ENCODE data around the gene KITLG.
"Not testable (repeated sequence)": the region's sequence is repeated elsewhere in the genome, so short reads cannot be mapped to it uniquely, and the experiment has no call there.

KITLG gene
- total RNA-seq = 2.8 to 83.3 (median 6.1) reads per million in 18 experiments

- peak; percentile 61 to 75 for DNase-seq
Measured at GRCh38 chr12:88580051-88580871, at the start of gene KITLG. TSS of gene KITLG (minus strand) at chr12:88580471. CDS start at chr12:88580278, 193 bp downstream.

- no peak for DNase-seq
Measured at GRCh38 chr12:88628856-88629509, 48.7 kb upstream of the KITLG start.

- not testable (repeated sequence) for DNase-seq
Measured at GRCh38 chr12:88628035-88628434, 47.8 kb upstream of the KITLG start.

- no peak for DNase-seq
Measured at GRCh38 chr12:88627501-88627900, 47.2 kb upstream of the KITLG start.

GRCh38 chr12:88625356-88625755 lies 45.1 kb upstream of the KITLG start:
- no peak for DNase-seq

- DNase-seq = peak in 1 of 2 donors; percentile 47
Measured at GRCh38 chr12:88624911-88625310, 44.6 kb upstream of the KITLG start.

GRCh38 chr12:88623777-88624548 lies 43.7 kb upstream of the KITLG start:
- DNase-seq = no peak

- no peak for DNase-seq
Measured at GRCh38 chr12:88617352-88617751, 37.1 kb upstream of the KITLG start.

GRCh38 chr12:88615490-88615889 lies 35.2 kb upstream of the KITLG start:
- DNase-seq = no peak

- DNase-seq = no peak
Measured at GRCh38 chr12:88604646-88605045, 24.4 kb upstream of the KITLG start.

GRCh38 chr12:88600272-88600671 lies 20.0 kb upstream of the KITLG start:
- no peak for DNase-seq

- DNase-seq = no peak
Measured at GRCh38 chr12:88597365-88597764, 17.1 kb upstream of the KITLG start.

- no peak for DNase-seq
Measured at GRCh38 chr12:88595697-88596096, 15.4 kb upstream of the KITLG start.

- DNase-seq = no peak
Measured at GRCh38 chr12:88594780-88595179, 14.5 kb upstream of the KITLG start.

- DNase-seq = no peak
Measured at GRCh38 chr12:88591343-88591742, 11.1 kb upstream of the KITLG start.

GRCh38 chr12:88590851-88591250 lies 10.6 kb upstream of the KITLG start:
- no peak for DNase-seq

GRCh38 chr12:88585077-88585476 lies 4.8 kb upstream of the KITLG start:
- DNase-seq = no peak

- DNase-seq = peak in 1 of 2 donors; percentile 18
Measured at GRCh38 chr12:88579601-88580050, 645 bp downstream of the KITLG start.

- DNase-seq = peak; percentile 26 to 35
Measured at GRCh38 chr12:88579161-88579517, 1.1 kb downstream of the KITLG start.

- DNase-seq = no peak
Measured at GRCh38 chr12:88578276-88579160, 1.8 kb downstream of the KITLG start.

GRCh38 chr12:88577537-88577936 lies 2.7 kb downstream of the KITLG start:
- DNase-seq = no peak

- DNase-seq = no peak
Measured at GRCh38 chr12:88576866-88577265, 3.4 kb downstream of the KITLG start.

Measured in inflammatory macrophage (primary cell).